HL-60 (cell line): ENCODE measurements around the gene KCNJ6.

Experiments used
- DNase-seq, 2 experiments: peaks; one replicate each; pipeline ENCODE4 v3.0.0-alpha.2; 2010 to 2020; ENCODE audit warnings: low read depth in 1 of 2, low spot score in 1 of 2
- H3K27ac ChIP-seq: fragments of 250-450 bp; sonication (Bioruptor Pico); replicated peaks from 2 replicates; pipeline ENCODE4 v1.5.1; 2020; ENCODE audit warnings: mild to moderate bottlenecking, moderate library complexity
- H3K27me3 ChIP-seq: fragments of 250-450 bp; sonication (Bioruptor Pico); 2 replicates; pipeline ENCODE4 v1.5.1; 2021; ENCODE audit warnings: mild to moderate bottlenecking, moderate library complexity; ENCODE audit not compliant: insufficient read depth, poor library complexity, severe bottlenecking
- H3K4me3 ChIP-seq: replicated peaks from 2 replicates; pipeline ENCODE4 v1.5.1; 2011; ENCODE audit warnings: mild to moderate bottlenecking, control low read depth, low read length; ENCODE audit not compliant: insufficient read depth
- GABPA ChIP-seq: IDR thresholded peaks from 2 replicates; pipeline ENCODE4 v1.6.1; 2012; ENCODE audit warnings: low read depth
- POLR2AphosphoS5 ChIP-seq: IDR thresholded peaks from 2 replicates; pipeline ENCODE4 v1.6.1; 2012; ENCODE audit warnings: low read depth
- SPI1 ChIP-seq: IDR thresholded peaks from 2 replicates; pipeline ENCODE4 v1.6.1; 2012; ENCODE audit warnings: low read depth, mild to moderate bottlenecking, borderline replicate concordance
- TF ChIP-seq, protein P1 (sequence below): IDR thresholded peaks from one replicate; pipeline ENCODE4 v1.5.1; 2011; ENCODE audit warnings: low read length, control low read depth, inconsistent platforms; ENCODE audit not compliant: insufficient read depth
- TF ChIP-seq, protein P2 (sequence below): IDR thresholded peaks from 2 replicates; pipeline ENCODE4 v1.6.1; 2012; ENCODE audit warnings: low read depth; ENCODE audit not compliant: insufficient replicate concordance

Gene KCNJ6

GRCh38 chr21:37793660-37794059, 122.6 kb downstream of the KCNJ6 start:
- H3K4me3 ChIP-seq = no peak overlapping the region
- H3K27ac ChIP-seq = no peak overlapping the region
- no peaks in the 10 kb centered on the region for H3K27me3 ChIP-seq
- TF ChIP-seq, protein P1, sequence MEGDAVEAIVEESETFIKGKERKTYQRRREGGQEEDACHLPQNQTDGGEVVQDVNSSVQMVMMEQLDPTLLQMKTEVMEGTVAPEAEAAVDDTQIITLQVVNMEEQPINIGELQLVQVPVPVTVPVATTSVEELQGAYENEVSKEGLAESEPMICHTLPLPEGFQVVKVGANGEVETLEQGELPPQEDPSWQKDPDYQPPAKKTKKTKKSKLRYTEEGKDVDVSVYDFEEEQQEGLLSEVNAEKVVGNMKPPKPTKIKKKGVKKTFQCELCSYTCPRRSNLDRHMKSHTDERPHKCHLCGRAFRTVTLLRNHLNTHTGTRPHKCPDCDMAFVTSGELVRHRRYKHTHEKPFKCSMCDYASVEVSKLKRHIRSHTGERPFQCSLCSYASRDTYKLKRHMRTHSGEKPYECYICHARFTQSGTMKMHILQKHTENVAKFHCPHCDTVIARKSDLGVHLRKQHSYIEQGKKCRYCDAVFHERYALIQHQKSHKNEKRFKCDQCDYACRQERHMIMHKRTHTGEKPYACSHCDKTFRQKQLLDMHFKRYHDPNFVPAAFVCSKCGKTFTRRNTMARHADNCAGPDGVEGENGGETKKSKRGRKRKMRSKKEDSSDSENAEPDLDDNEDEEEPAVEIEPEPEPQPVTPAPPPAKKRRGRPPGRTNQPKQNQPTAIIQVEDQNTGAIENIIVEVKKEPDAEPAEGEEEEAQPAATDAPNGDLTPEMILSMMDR = no peak
- no peak for TF ChIP-seq SPI1
- TF ChIP-seq, protein P2, sequence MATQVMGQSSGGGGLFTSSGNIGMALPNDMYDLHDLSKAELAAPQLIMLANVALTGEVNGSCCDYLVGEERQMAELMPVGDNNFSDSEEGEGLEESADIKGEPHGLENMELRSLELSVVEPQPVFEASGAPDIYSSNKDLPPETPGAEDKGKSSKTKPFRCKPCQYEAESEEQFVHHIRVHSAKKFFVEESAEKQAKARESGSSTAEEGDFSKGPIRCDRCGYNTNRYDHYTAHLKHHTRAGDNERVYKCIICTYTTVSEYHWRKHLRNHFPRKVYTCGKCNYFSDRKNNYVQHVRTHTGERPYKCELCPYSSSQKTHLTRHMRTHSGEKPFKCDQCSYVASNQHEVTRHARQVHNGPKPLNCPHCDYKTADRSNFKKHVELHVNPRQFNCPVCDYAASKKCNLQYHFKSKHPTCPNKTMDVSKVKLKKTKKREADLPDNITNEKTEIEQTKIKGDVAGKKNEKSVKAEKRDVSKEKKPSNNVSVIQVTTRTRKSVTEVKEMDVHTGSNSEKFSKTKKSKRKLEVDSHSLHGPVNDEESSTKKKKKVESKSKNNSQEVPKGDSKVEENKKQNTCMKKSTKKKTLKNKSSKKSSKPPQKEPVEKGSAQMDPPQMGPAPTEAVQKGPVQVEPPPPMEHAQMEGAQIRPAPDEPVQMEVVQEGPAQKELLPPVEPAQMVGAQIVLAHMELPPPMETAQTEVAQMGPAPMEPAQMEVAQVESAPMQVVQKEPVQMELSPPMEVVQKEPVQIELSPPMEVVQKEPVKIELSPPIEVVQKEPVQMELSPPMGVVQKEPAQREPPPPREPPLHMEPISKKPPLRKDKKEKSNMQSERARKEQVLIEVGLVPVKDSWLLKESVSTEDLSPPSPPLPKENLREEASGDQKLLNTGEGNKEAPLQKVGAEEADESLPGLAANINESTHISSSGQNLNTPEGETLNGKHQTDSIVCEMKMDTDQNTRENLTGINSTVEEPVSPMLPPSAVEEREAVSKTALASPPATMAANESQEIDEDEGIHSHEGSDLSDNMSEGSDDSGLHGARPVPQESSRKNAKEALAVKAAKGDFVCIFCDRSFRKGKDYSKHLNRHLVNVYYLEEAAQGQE = no peak
- no peak for TF ChIP-seq POLR2AphosphoS5
- TF ChIP-seq GABPA = no peak
- no peak for DNase-seq

- no peak overlapping the region for H3K4me3 ChIP-seq
- no peaks in the 10 kb centered on the region for H3K27me3 ChIP-seq
- TF ChIP-seq POLR2AphosphoS5 (no peak), GABPA (no peak), SPI1 (no peak)
- TF ChIP-seq, protein P1 = no peak
- TF ChIP-seq, protein P2 = no peak
- no peak overlapping the region for H3K27ac ChIP-seq
- DNase-seq = no peak
Measured at GRCh38 chr21:37792046-37792445, 124.2 kb downstream of the KCNJ6 start.

GRCh38 chr21:37790905-37791304, 125.4 kb downstream of the KCNJ6 start:
- no peak overlapping the region for H3K27ac ChIP-seq
- H3K4me3 ChIP-seq = no peak overlapping the region
- no peaks in the 10 kb centered on the region for H3K27me3 ChIP-seq
- DNase-seq = no peak
- no peak for TF ChIP-seq SPI1
- no peak for TF ChIP-seq POLR2AphosphoS5
- TF ChIP-seq GABPA = no peak
- TF ChIP-seq, protein P2 = no peak
- TF ChIP-seq, protein P1 = no peak
